CD4-positive, alpha-beta T cell treated with Interleukin-1 beta for 1 hour (primary cell): ENCODE results near the gene CHD9.

Experiments
- DNase-seq, 2 donors: peaks; one replicate each; pipeline ENCODE4 v3.0.0-alpha.2; 2020 to 2022

The CHD9 gene

DNA sequence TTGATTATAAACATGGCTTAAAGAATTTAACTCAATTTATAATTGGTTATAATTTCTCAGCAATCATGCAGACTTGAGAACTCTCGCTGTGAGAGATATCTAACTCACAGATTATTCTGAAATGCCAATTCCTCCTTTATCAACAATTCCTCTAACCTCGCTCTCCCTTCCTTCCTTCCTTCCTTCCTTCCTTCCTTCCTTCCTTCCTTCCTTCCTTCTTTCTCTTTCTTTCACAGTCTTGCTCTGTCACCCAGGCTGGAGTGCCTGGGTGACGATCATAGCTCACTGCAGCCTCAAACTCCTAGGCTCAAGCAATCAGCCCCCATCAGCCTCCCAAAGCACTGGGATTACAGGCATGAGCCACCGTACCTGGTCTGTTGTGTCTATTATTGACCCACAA lies 42.4 kb downstream of the CHD9 start:
- DNase-seq, result no peak

DNA sequence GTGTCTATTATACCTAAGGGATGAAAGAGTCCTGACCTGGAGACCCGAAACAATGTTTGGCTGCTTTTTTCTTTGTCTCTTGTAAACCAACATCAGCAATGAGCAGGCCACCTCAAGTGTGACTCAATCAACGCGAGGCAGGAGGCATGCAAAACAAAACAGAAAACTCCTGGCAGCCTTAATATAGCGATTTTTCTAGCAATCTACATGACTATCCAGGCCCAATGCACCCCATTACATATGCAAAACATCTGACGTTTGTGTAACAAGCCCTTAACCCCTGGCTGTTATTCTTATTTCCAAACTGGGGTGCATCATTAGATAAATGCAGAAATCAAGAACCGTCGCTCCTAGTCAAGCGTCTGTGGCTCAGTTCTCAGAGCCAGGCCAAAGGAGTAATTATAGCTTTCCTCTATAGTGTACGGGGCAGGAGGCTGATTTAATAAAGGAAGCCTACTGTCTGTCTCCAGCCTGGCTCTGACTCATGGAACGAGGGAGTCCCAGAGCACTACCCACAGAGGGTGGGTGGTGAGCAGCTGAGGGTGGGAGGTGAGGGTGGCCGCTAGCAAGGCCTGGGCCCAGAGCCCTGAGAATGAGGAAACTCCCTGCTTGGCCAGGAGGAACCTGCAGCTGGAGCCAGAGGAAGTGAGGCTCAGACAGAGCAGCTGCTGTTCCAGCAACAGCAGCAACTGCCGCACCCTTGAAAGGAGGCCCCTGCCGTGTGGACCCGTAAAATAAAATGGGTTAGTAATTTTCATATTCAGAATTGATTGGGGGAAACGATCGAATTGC lies 43.9 kb downstream of the CHD9 start:
- peak; percentile 49 to 78 for DNase-seq

DNA sequence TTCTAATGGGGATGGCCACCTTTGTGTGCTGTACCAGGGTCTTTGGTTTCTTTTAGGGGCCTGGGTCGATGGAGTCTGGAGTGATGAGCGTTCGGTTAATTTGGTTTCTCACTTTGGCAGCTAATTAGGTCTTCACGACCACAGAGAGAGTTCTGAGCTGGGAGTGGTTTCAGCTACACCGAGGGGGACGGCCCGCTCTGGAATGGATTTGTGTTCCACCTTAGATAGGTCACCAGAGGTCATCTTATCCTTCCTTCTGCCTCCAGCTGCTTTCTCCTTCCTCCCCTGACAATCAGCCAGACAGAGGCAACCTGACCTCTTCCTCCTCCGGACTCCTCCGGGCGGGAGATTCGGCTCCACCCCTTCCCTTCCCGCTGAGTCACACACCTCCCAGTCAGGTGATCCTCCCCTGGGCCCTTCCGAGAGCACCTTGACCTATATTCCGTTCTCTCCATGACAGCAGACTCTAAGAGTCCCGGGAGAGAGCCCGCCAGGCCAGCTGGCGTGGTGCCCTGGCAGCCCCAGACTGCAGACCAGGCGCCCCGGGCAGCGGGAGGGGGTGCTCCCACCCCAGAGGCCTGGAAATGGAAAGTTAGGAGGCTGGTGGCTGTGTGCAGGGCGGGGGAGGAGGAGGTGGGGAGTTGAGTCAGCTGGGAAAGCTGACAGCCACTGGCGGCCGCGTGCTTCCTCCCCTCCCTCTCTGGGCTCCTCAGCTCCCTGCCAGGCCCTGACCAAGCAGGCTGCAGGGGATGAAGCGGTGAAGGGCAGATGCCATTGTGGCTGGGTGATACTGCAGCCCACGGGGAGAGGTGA lies 44.7 kb downstream of the CHD9 start:
- DNase-seq, result peak; percentile 52 to 53

DNA sequence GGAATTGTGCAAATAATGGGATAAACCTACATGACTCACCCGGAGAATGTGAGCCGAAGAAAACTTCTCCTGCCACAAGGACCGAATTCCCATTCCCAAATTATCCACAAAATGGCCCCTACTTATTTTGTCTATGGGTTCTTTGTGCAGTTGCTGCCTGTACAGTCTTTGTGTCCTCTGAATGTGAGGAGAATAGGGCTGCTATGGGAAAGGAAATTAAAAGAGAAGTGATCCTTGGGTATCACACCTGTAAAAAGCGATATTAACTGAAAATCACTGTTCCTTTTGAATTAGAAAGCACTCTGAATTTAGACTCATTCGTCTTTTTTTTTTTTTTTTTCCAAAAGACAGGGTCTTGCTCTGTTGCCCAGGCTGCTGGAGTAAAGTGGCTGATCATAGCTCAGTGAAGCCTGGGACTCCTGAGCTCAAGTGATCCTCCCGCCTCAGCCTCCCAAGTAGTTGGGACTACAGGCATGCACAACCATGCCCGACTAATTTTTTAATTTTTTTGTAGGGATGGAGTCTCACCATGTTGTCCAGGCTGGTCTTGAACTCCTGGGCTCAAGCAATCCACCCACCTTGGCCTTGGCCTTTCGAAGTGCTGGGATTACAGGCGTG lies 45.4 kb downstream of the CHD9 start:
- DNase-seq, result no peak

GRCh38 chr16:53100889-53101288 lies 46.1 kb downstream of the CHD9 start:
- DNase-seq, result no peak

DNA sequence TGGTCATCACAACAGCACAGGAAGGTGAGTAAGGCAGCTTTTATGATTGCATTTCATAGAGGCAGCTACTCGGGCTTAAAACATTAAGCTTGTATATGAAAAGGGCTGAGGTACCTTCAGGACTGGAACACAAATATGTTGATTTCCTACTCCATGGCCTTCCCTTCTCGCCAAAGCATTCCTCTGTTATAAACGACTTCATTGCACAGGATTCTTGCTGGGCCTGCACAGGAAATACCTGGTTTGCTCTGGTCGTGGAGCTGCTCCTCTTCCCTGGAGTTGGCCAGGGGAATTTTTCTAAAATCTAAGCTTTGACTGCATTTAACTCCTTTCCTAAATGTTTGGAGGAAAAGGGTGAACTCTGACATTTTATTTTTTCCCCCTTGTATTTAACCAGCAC lies 49.0 kb downstream of the CHD9 start:
- no peak for DNase-seq

DNA sequence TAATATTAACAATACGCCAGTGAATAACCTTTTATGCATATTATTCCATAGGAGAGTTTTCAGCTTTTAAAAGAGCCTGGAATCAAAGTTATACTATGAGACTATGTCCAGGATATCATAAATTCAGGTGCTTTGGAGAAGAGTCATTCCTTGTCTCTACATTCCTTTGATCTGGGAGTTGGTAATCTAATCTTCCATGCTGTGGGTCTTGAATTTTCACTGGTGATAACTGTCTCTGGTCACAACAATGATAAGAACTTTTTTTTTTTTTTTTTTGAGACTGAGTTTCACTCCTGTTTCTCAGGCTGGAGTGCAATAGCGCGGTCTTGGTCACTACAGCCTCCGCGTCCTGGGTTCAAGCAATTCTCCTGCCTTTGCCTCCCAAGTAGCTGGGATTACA lies 50.8 kb downstream of the CHD9 start:
- DNase-seq, result no peak

DNA sequence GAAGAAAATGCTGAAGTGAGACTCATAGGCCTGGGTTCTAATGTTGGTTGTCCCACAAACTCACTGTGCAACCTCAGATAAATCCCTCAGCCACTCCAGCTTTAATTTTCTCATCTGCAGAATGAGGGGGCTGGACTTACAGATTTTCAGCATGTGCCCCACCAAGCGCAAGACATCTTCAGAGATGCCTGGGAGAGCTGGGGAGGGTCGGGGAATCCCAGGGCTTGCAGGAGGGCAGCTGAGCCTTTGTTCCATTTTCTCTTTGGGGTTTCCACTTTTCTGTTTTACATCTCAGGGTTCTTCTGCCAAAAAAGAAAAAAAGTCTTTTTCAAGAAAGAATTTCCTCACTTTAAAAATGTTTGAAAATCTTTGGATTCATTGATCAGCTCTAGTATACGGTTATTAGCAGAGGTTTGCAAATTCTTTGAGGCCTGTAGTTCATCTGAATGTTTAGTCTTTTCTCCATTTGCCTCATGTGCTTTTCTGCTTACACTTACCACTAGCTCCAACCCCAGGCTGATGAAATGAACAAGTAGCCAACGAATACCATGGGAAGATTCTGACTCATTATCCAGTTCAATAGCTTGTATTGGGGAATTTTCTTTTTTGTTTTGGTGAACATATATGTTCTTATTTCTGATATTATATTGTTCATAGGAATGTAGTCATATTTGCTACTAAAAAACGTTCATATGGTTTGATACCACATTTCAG lies 56.4 kb downstream of the CHD9 start:
- no peak for DNase-seq

DNA sequence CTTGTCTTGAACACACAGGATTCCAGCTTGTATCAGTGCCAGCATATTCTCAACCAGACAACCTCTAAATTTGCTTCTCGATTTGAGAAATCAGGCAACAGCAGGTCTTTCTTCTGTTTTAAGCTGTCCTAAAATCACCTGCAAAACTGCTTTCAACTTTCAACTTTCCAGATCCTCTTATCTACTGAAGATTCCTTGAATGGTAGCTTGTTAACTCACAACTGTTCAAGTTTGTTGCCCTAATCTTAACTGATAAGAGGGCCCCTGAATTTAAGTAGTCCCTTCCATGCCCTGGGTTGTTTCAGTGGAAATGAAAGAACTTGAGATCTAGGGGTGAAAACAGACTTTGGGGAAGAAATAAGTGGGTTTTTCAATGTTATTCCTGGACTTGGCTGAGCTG lies 57.2 kb downstream of the CHD9 start:
- DNase-seq, result no peak

DNA sequence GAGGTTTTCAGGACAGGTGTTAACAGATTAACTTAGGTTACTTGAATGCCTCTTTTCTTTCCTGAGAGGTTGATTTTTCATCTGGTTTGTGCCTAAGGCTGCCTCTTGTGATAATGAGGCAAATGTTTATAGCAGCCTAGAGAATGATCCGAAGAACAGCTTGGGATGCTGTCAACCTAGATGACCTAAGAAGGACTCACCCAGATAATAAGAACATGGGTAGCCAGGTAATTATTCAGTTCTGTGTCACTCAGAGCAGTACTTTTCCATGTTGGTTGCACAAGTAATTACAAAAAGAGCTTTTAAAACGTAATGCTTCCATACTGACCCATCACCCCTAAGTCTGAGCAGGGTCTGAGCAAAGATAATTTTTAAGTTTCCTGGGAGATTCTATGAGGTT lies 60.3 kb downstream of the CHD9 start:
- DNase-seq, result no peak

DNA sequence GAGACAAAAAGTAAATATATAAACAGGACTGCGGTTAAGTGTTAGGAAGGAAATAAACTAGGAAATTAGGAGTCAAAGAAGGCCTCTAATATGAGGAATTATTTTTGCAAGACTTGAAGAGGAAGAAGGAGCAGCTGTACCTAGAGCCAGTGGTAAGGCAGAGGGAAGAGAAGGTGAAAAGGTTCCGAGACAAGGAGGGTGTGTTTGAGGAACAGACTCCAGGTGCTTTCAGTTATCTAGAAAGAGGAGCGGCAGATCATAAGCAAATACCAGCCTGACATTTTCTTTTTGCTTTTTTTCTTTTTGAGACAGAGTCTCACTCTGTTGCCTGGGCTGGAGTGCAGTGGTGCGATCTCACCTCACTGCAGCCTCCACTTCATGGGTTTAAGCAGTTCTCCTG lies 61.0 kb downstream of the CHD9 start:
- no peak for DNase-seq

DNA sequence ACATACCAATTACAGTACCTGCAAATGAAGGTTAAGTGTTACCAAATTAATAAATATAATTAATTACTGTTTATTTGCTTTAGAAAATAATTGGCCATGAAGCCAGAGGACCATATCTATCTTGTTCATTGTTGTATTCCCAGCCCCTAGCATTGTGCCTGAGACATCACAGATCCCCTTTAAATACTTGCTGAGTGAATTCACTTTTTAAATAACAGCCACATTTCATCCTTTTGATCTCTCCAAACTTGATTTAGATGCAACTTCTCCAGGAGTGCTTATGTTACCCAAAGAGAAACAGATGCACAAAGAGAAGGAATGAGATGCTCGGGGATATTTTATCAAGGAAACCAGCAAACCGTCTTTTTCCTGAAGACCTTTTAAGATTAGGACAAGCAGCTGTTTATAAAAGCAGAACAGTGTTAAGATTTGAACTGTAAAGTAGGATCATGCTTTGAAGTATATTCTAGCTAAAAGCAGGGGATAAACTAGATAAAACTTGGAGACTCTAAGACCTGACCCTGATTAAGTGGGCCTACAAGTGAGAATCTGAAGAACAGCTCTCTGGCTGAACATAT lies 66.3 kb downstream of the CHD9 start:
- DNase-seq, result no peak

- DNase-seq, result no peak
Observed at GRCh38 chr16:53121661-53122060, 66.9 kb downstream of the CHD9 start.

DNA sequence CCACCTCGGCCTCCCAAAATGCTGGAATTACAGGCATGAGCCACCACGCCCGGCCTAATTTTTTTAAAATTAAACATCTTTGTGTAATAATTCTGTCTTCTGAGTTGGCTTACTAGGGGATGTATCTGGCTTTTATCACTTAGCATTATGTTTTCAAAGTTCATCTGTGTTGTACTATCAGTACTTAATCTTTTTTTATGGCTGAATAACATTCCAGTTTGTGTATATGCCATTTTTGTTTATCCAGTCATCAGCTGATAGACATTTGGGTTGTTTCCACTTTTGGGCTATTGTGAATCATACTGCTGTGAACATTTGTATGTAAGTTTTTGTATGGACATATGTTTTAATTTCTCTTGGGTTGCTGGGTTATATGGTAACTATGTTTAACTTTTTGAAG lies 69.0 kb downstream of the CHD9 start:
- DNase-seq, result no peak

DNA sequence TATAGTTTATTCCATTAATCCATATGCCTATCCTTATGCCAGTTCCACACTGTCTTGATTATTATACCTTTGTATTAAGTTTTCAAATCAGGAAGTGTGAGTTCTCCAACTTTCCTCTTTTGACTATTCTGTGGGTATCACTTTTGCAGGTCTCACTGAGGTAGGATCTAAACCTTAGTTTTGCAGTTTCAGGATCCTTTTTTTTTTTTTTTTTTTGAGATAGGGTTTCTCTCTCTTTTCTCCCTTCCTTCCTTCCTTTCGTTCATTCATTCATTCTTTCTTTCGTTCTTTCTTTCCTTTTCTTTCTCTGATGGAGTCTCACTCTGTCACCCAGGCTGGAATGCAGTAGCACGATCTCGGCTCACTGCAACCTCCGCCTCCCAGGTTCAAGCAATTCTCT lies 71.6 kb downstream of the CHD9 start:
- no peak for DNase-seq

DNA sequence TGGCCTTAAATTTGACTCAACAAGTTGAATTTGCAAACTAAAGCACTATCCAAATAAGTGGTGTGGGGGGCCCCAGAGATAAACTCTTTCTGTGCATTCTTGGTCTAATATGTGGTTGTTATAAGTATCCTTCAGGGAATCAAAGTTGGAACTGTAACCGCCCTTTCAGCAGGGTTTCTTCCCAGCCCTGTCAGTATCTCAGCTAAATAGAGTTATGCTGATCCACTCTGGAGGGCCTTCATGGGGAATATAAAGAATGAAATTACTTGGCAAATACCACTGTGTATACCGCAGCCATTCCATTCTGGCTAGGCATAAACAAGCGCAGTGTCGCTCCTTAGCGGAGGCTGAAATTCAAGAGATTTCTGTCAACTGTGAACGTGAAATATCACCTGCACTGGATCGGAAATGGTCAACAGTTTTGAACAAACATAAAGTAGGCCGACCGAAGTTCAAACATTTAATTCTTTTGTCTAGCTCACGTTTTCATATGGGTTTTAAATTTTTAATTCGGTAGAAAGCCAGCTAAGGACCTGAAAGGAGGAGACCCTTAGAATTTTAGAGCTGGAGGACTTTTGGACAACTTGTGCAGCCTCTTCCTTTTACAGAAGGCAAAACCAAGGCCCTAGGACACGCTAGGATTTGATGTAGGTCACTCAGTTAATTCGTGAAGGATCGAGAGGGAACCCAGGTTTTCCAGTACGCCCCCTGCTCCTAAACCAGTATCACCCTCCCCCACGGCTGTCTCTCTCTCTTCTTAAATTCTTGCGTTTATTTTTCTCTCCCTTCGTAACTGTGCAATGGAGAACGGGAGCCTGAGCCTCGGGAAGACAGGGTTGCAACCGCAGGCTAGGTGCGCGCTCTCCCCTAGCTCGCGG lies 74.7 kb downstream of the CHD9 start:
- DNase-seq, result no peak

- DNase-seq, result peak; percentile 94 to 95
Observed at GRCh38 chr16:53130159-53131049, 75.6 kb downstream of the CHD9 start.

DNA sequence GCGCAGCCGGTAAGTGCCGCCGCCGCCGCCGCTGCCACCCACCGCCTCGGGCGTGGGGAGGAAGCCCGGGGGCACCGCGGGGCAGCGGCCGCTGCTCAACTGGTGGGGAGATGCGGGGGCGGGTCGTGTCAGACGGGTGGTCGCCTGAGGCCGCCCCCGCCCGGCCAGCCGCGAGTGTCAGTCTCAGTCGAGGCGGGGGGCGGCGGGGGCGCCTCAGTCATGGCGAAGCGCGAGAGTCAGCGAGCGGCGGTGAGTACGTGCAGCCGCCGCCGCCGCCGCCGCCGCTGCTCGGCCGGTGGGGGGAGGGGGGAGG lies 76.2 kb downstream of the CHD9 start:
- DNase-seq, result no peak

DNA sequence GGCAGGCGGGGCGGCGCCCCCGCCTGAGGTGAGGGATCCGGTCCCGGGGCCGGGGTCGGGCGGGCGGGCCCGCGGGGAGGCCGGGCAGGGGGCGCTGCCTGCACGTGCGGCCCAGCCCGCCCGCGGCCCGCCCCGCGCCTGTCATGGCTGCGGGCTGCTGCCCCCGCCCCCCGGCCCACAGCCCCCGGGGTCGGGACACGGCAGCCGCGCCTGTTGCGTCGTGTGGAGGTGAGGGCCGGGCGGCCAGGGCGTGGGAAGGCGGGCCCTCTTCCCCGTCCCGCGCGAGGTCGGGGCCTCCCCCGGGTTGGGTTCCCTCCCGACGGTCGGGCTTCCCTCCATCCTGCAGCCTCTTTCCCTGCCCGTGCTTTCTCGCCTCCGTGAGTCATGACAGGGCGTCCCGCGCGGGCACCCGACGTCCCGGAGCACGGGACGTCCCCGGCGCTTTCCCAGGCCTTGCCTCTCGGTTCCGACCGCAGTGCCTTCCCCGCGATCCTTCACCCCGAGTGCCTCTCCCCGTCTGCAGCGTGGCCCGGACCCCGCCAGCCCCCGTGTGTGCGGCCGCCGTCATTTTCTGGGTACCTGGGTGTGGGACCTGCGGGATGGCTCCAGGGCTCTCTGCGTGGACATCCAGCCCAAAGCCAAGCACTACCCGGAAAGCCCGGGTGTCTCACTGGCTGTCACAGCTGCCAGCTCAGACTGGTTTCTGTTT lies 76.7 kb downstream of the CHD9 start:
- peak; percentile 52 to 54 for DNase-seq

DNA sequence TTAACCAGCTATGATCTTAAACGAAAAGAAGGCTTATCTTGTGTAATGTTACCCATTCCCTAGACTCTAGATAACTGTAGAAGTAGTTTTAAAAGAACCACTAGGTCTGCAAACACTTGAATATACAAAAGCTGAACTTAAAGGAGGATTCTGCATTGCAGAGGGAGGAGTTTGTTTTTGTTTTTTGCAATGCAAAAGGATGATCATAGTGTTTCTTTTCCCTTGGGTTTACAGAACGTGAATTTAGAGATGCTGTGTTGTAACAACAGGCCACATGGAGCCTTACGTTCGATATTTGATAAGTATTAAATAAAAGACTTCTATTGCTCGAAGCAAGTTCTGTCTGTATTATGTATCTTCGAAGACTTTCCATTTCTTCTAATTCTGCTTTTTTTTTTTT lies 77.6 kb downstream of the CHD9 start:
- no peak for DNase-seq
